Right lobe of liver (tissue), 6 donors: ENCODE data around the gene KCNJ6. TPM values are rescaled to one million over a fixed set of nuclear protein-coding genes. Genes with fewer than 3 reads are reported as not detected.
A peak's percentile ranks its signal among the peaks of the same experiment; 100 is the strongest.

Source experiments
- ATAC-seq, 4 donors: fragments of 200-7000 bp; cut with Tn5 transposase; one replicate each; pipeline ENCODE4 v1.9.1; 2020; ENCODE audit warnings: mild to moderate bottlenecking in 4 of 4, moderate library complexity in 4 of 4
- DNase-seq, 3 donors: peaks; one replicate each; pipeline ENCODE4 v3.0.0-alpha.2; 2020
- H3K27ac ChIP-seq, 3 donors: fragments of 200-600 bp; one replicate each; pipeline ENCODE4 v1.8.0; 2022
- H3K27me3 ChIP-seq, 2 donors: fragments of 200-600 bp; one replicate each; pipeline ENCODE4 v1.8.0; 2022
- H3K36me3 ChIP-seq, 4 donors: fragments of 200-600 bp; sonication (generic) in 1 of 4; one replicate each; pipeline versions ENCODE4 v1.5.1 to v1.8.0; 2017 to 2022; ENCODE audit warnings: control low read depth in 1 of 4
- H3K4me1 ChIP-seq, 4 donors: fragments of 200-600 bp; sonication (generic) in 1 of 4; one replicate each; pipeline versions ENCODE4 v1.5.1 to v1.8.0; 2017 to 2022; ENCODE audit warnings: control low read depth in 1 of 4
- H3K4me3 ChIP-seq, 3 donors: fragments of 200-600 bp; one replicate each; pipeline ENCODE4 v1.8.0; 2022
- H3K9me3 ChIP-seq, 4 donors: fragments of 200-600 bp; sonication (generic) in 1 of 4; one replicate each; pipeline versions ENCODE4 v1.5.1 to v1.8.0; 2017 to 2022; ENCODE audit warnings: control low read depth in 1 of 4
- CTCF ChIP-seq, 4 donors: fragments of 200-600 bp in 3 of 4; fragments of 450-650 bp in 1 of 4; IDR thresholded peaks; one replicate each; pipeline versions ENCODE4 v1.5.1 to v1.8.0; 2016 to 2022; ENCODE audit warnings: antibody characterized with exemption in 4 of 4, mild to moderate bottlenecking in 2 of 4
- POLR2A ChIP-seq: fragments of 450-650 bp; IDR thresholded peaks from one replicate; pipeline ENCODE4 v1.6.1; 2017; ENCODE audit warnings: antibody characterized with exemption, mild to moderate bottlenecking
- WGBS: methylation state at CpG from one replicate; pipeline ENCODE4 v1.1.6; 2018; ENCODE audit warnings: low coverage, low lambda C conversion rate; ENCODE audit not compliant: insufficient coverage; ENCODE audit errors: missing lambda C conversion rate; 5-methylcytosine and 5-hydroxymethylcytosine counted together
- intact Hi-C, 2 donors: fragments of 100-400 bp; cut with DNase I; formaldehyde crosslinking; loops; one replicate each; pipeline versions ENCODE4 v1.11.2 to v1.14.1; 2022
- total RNA-seq, 6 experiments: library from RNA; depleted of rRNA in 2 of 6; stranded (reverse); fragments of >200 nt in 2 of 6; fragmentation: NEBNext Ultra II Directional in 3 of 6; extraction: Animal tissue kit (Norgen Biotek cat#: 25700) in 3 of 6; gene quantifications; one replicate each; pipeline versions ENCODE4 v1.1.0 to v1.2.4, GENCODE V29; 2016 to 2023
- donor health status: DM: no; HTN: yes; CAD: no.
- donor health status: DM: no; HTN: no; CAD: no.
- donor health status: DM: no; HTN: no; CAD: no.
- donor health status: DM: no; HTN: yes; CAD: no.
- donor health status: DM: no; HTN: yes; CAD: no.

The KCNJ6 gene
- total RNA-seq, 6 experiments from 2014 or later = under 0.01 to 0.12 TPM; not detected in 4

GRCh38 chr21:37837381-37837780 is 78.9 kb downstream of the KCNJ6 start:
- Histone ChIP-seq H3K36me3 (no peaks in the 10 kb centered on the region), H3K4me1 (no peaks in the 10 kb centered on the region), H3K27ac (no peak overlapping the region), H3K4me3 (no peak overlapping the region), H3K9me3 (no peaks in the 10 kb centered on the region), H3K27me3 (no peaks in the 10 kb centered on the region)
- ATAC-seq (no peak), DNase-seq (no peak)
- TF ChIP-seq POLR2A (no peak), CTCF (IDR thresholded peaks at IDR 0.05) (no peak)
- WGBS = 91% methylated on average over 3 of the region's 3 CpGs
- intact Hi-C loops = no loop called here

- Histone ChIP-seq H3K36me3 (no peaks in the 10 kb centered on the region), H3K9me3 (no peaks in the 10 kb centered on the region), H3K27ac (no peak overlapping the region), H3K27me3 (no peaks in the 10 kb centered on the region), H3K4me3 (no peak overlapping the region), H3K4me1 (no peaks in the 10 kb centered on the region)
- no peak for DNase-seq
- peak in 1 of 4 donors; percentile 61 for ATAC-seq
- intact Hi-C loops = no loop called here
- TF ChIP-seq CTCF (IDR thresholded peaks at IDR 0.05) = no peak
- no peak for TF ChIP-seq POLR2A
- WGBS = 38% methylated on average over 1 of the region's 3 CpGs
Observed at GRCh38 chr21:37835481-37835880, 80.8 kb downstream of the KCNJ6 start.

DNA sequence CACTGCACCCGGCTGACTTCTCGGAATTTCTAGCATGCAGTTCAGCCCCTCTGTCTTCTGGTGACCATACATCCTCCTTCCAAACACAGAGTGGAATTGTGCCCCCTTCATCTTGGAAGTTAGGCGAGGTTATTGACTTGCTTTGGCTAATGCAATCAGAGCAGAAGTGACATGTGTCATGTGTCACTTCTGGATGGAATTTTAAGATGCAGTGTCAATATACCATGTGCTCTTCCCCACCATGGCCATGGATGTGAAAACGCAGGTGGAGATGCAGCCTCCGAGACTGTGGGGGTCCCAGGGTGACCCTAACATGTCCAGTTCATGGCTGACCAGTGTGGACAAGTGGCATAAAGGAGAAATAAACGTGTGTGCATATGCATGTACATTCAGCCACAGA is 83.0 kb downstream of the KCNJ6 start:
- no peak for DNase-seq
- H3K4me1 ChIP-seq = peaks cover 0 to 6% (median 0%) of the 10 kb centered on the region in 4 donors
- TF ChIP-seq POLR2A = no peak
- no peak for TF ChIP-seq CTCF (IDR thresholded peaks at IDR 0.05)
- no peaks in the 10 kb centered on the region for H3K36me3 ChIP-seq
- WGBS = 67% methylated on average over 4 of the region's 6 CpGs
- intact Hi-C loops = no loop called here
- H3K27ac ChIP-seq = no peak overlapping the region
- no peaks in the 10 kb centered on the region for H3K9me3 ChIP-seq
- H3K27me3 ChIP-seq = no peaks in the 10 kb centered on the region
- ATAC-seq = no peak
- H3K4me3 ChIP-seq = no peak overlapping the region

DNA sequence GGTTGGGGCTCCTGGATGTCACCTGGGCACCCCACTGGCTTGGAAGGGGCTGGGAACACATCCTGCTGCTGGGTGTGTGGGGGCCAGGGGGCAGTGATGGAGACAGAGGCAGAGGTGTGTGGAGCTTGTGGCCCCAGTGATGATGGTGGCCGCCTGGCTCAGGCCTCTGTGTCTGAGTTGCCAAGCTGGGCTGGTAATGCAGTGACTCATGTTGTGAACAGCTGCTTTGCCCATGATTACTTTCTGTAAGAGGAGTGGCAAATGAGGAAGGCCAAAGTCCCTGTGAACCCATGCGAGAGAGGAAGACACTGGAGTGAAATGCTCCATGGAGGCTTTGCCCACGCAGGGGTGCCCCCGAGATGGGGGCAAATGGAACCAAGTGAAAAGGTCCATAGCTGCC is 86.8 kb downstream of the KCNJ6 start:
- Histone ChIP-seq H3K27me3 (no peaks in the 10 kb centered on the region), H3K4me3 (no peak overlapping the region), H3K4me1 (peaks cover 0 to 6% (median 0%) of the 10 kb centered on the region in 4 donors), H3K27ac (peak overlapping the region in 1 of 3 donors; percentile 51), H3K9me3 (no peaks in the 10 kb centered on the region), H3K36me3 (no peaks in the 10 kb centered on the region)
- WGBS = 45% methylated on average over 4 of the region's 4 CpGs
- TF ChIP-seq CTCF (IDR thresholded peaks at IDR 0.05) = no peak
- TF ChIP-seq POLR2A = peak; percentile 54
- intact Hi-C loops = no loop called here
- DNase-seq = peak in 1 of 3 donors; percentile 74
- peak; percentile 49 to 90 (median 83) for ATAC-seq

GRCh38 chr21:37828991-37829390 is 87.3 kb downstream of the KCNJ6 start:
- peak in 1 of 3 donors; percentile 80 for DNase-seq
- peak; percentile 23 to 73 (median 48) for ATAC-seq
- Histone ChIP-seq H3K36me3 (no peaks in the 10 kb centered on the region), H3K4me1 (peaks cover 0 to 6% (median 0%) of the 10 kb centered on the region in 4 donors), H3K9me3 (no peaks in the 10 kb centered on the region), H3K27ac (peak overlapping the region in 1 of 3 donors; percentile 51), H3K27me3 (no peaks in the 10 kb centered on the region), H3K4me3 (no peak overlapping the region)
- intact Hi-C loops = no loop called here
- TF ChIP-seq CTCF (IDR thresholded peaks at IDR 0.05) (no peak), POLR2A (no peak)
- WGBS = 14% methylated on average over 6 of the region's 6 CpGs
